ENCODE results near the gene CCR5. TPM values are rescaled to one million over a fixed set of nuclear protein-coding genes. Genes with fewer than 3 reads are reported as not detected.

CCR5 gene
- total and polyA plus RNA-seq, 2 of the 8 experiments (the other 6 are each of a cell fraction or from before 2014, with no cell fraction given): not detected

GRCh38 chr3:46383211-46383950 lies 12.6 kb downstream of the CCR5 start (continued):
- TF ChIP-seq CHD7 (IDR thresholded peaks at IDR 0.05; ENCODE audit: insufficient replicate concordance, low read length): no peak
- no peak for TF ChIP-seq SUZ12 (IDR thresholded peaks at IDR 0.05; ENCODE audit: low read length)
- TF ChIP-seq ZNF274 (IDR thresholded peaks at IDR 0.05; ENCODE audit: borderline replicate concordance, extremely low read depth, low read length): no peak
- no peak for TF ChIP-seq BACH1 (IDR thresholded peaks at IDR 0.05; ENCODE audit: low read length)
- no peak for TF ChIP-seq EP300 (IDR thresholded peaks at IDR 0.05; ENCODE audit: borderline replicate concordance in 1 of 2, low read depth in 2 of 2, low read length in 2 of 2)
- no peak for TF ChIP-seq CHD1 (IDR thresholded peaks at IDR 0.05; ENCODE audit: low read depth, low read length)
- TF ChIP-seq MAX (IDR thresholded peaks at IDR 0.05): no peak
- TF ChIP-seq KDM4A (IDR thresholded peaks at IDR 0.05; ENCODE audit: low read depth, low read length, severe bottlenecking): no peak
- TF ChIP-seq SP2 (IDR thresholded peaks at IDR 0.05; ENCODE audit: low read length): no peak
- no peak for TF ChIP-seq SP1 (IDR thresholded peaks at IDR 0.05; ENCODE audit: low read depth, low read length)
- no peak for TF ChIP-seq CREB1 (IDR thresholded peaks at IDR 0.05)
